GM13976 (cell line): ENCODE data around the gene EFTUD2.

Source experiments
- DNase-seq: peaks from one replicate; pipeline ENCODE4 v3.0.0; 2012; ENCODE audit warnings: low spot score
- in situ Hi-C: fragments of 300-500 bp; cut with MboI; formaldehyde crosslinking; loops from one replicate; pipeline ENCODE4 v1.12.0; 2022; ENCODE audit warnings: low sequenced_read_pairs, mixed read lengths, inconsistent platforms; ENCODE audit not compliant: unreplicated experiment
- TF ChIP-seq, protein P1 (sequence below): IDR thresholded peaks from 2 replicates; pipeline ENCODE4 v1.5.1; 2012; ENCODE audit warnings: borderline replicate concordance, mild to moderate bottlenecking; ENCODE audit not compliant: insufficient read depth; ENCODE audit errors: extremely low read depth, missing control alignments, control extremely low read depth

Gene EFTUD2

GRCh38 chr17:44846206-44846605 is 53.0 kb downstream of the EFTUD2 start:
- DNase-seq = no peak
- in situ Hi-C loops = no loop called here

DNA sequence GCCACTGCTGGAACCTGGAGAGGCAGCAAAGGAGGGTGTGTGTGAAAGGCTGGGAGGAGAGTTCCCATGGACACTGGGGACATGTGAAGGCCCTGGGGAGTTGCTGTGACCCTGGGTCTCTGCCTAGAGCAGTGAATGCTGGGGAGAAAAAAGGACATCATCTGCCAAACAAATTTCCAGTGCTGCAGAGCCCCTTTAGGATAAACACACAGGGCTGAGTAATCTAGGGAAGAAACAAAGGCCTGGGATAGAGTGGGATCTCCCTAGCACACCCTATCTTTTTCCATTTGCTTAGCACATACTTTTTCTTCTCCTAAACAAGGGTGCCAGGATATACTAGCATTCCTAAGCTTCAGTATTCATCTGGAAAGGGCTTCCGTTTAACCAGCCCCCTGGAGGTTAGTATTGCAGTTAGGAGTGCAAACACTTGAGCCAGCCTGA is 54.8 kb downstream of the EFTUD2 start:
- DNase-seq = no peak
- in situ Hi-C loops = no loop called here
- TF ChIP-seq, protein P1, sequence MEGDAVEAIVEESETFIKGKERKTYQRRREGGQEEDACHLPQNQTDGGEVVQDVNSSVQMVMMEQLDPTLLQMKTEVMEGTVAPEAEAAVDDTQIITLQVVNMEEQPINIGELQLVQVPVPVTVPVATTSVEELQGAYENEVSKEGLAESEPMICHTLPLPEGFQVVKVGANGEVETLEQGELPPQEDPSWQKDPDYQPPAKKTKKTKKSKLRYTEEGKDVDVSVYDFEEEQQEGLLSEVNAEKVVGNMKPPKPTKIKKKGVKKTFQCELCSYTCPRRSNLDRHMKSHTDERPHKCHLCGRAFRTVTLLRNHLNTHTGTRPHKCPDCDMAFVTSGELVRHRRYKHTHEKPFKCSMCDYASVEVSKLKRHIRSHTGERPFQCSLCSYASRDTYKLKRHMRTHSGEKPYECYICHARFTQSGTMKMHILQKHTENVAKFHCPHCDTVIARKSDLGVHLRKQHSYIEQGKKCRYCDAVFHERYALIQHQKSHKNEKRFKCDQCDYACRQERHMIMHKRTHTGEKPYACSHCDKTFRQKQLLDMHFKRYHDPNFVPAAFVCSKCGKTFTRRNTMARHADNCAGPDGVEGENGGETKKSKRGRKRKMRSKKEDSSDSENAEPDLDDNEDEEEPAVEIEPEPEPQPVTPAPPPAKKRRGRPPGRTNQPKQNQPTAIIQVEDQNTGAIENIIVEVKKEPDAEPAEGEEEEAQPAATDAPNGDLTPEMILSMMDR = no peak

More at GRCh38 chr17:44846206-44846605, 53.0 kb downstream of the EFTUD2 start:
- TF ChIP-seq, protein P1 = no peak

DNA sequence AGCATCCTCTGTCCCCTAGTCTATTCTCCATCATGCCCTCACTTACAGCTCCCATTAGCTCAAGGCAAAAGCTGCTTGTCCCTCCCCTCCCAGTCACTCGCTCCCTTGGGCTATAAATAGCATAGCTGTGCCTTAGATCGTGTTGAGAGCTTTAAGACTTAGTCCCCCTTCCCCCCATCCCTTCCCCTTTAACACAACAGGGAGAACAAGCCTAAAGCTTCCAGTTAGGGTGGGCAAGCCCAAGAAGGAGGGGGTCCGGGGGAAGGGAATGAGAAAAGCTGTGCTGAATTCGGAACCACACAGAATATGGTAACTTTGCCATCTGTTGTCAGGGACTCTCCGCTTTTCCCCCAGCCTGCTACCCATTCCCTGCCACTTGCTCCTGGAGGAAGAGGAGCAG is 56.5 kb downstream of the EFTUD2 start:
- in situ Hi-C loops = no loop called here
- no peak for DNase-seq
- TF ChIP-seq, protein P1 = no peak

DNA sequence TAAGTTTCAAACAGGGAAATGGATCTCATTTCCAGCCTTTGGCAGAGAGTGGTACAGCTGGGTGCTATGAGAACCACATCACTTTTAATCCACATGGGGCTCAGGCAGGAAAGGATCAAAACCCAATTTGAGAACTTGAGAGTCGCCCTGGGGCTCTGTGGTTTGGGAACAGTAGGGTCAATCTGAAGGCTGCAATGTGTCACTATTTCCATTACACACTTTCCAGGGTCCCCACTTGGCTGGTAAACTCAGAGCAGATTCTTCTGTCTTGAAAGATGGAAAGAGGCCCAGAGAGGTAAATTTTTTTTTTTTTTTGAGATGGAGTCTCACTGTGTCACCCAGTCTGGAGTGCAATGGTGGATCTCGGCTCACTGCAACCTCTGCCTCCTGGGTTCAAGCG is 58.3 kb downstream of the EFTUD2 start:
- TF ChIP-seq, protein P1 = no peak
- no peak for DNase-seq
- in situ Hi-C loops = no loop called here

DNA sequence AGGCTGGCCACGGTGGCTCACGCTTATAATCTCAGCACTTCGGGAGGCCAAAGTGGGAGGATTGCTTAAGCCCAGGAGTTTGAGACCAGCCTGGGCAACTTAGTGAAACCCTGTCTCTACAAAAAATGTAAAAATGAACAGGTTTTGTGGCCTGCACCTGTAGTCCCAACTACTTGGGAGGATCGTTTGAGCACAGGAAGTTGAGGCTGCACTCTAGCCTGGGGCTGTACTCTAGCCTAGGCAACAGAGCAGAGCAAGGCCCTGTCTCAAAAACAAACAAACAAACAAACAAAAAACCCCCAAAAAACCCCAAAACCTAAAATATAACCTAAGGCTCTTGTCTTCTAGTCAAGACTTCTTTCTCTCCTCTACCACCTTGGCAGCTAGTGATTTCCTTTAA is 59.0 kb downstream of the EFTUD2 start:
- in situ Hi-C loops = no loop called here

GRCh38 chr17:44837196-44837595 is 62.0 kb downstream of the EFTUD2 start:
- TF ChIP-seq, protein P1 = no peak
- in situ Hi-C loops = no loop called here
- DNase-seq = no peak

More for the DNA sequence above, 59.0 kb downstream of the EFTUD2 start:
- TF ChIP-seq, protein P1 = no peak
- DNase-seq = no peak

DNA sequence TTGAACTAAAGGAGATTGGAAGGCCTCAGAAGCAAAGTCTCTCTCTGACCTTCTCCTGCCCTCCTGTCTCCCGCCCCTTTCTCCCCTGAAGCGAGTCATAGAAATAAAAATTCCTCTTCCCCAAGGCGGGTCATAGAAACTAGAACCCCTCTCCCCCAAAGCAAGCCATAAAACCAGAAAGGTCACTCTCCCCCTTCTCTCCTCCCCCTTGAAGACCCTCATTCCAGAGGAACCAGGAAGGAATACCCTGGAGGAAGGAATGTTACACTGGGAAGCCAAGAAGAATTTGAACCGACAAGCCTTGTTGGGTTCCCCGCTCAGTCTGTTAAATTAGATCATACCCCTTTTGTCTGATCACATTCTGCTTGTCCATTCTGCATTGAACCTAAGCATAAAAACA is 66.4 kb downstream of the EFTUD2 start:
- TF ChIP-seq, protein P1 = no peak
- no peak for DNase-seq
- in situ Hi-C loops = no loop called here
